A673 (cell line): Measurements from ENCODE around the gene GRB14.

Source experiments
- CTCF ChIP-seq: fragments of 300-800, 200-600 bp; sonication (generic); conservative IDR thresholded peaks from 2 replicates; pipeline ENCODE4 v1.5.1; 2017; ENCODE audit warnings: low read depth, mild to moderate bottlenecking, antibody characterized with exemption, low read length, moderate library complexity, mixed read lengths
- EZH2 ChIP-seq: fragments of 200-600 bp; sonication (generic); IDR thresholded peaks from 2 replicates; pipeline ENCODE4 v1.6.1; 2017; ENCODE audit warnings: borderline replicate concordance, low read depth, mild to moderate bottlenecking, mixed read lengths, antibody characterized with exemption, low read length; ENCODE audit not compliant: poor library complexity, severe bottlenecking

GRCh38 chr2:164613321-164613982 lies 7.8 kb downstream of the GRB14 start:
- TF ChIP-seq CTCF (no peak), EZH2 (no peak)
